ENCODE measurements around the gene TAF11L2.
"Not testable (repeated sequence)": the region's sequence is repeated elsewhere in the genome, so short reads cannot be mapped to it uniquely, and the experiment has no call there.

DNA sequence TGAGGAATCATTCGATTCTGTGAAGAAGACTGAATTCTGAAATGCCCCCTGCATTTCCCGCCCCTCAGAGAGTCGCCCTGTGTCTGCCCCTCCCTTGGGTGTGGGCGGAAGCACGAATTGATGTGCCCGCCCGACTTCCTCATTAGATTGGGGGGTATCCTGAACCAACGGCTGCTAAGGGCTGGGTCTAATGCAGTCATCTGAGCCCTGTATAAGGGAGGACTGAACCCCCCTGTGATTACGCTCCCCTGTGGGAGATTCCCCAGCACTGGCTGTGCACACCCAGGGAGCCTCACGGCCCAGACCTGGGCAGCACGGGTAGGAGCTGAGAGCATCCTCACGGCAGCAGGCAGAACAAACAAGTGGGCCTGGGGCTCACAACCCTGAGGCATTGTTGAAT, 19.5 kb downstream of the TAF11L2 start:
- TF ChIP-seq EZH2 (IDR thresholded peaks at IDR 0.05; ENCODE audit: borderline replicate concordance, low read length) = not testable (repeated sequence)
- TF ChIP-seq, protein P1, sequence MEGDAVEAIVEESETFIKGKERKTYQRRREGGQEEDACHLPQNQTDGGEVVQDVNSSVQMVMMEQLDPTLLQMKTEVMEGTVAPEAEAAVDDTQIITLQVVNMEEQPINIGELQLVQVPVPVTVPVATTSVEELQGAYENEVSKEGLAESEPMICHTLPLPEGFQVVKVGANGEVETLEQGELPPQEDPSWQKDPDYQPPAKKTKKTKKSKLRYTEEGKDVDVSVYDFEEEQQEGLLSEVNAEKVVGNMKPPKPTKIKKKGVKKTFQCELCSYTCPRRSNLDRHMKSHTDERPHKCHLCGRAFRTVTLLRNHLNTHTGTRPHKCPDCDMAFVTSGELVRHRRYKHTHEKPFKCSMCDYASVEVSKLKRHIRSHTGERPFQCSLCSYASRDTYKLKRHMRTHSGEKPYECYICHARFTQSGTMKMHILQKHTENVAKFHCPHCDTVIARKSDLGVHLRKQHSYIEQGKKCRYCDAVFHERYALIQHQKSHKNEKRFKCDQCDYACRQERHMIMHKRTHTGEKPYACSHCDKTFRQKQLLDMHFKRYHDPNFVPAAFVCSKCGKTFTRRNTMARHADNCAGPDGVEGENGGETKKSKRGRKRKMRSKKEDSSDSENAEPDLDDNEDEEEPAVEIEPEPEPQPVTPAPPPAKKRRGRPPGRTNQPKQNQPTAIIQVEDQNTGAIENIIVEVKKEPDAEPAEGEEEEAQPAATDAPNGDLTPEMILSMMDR (conservative IDR thresholded peaks at IDR 0.05 in 1 of 2, IDR thresholded peaks at IDR 0.05 in 1 of 2; ENCODE audit: extremely low read depth in 1 of 2, insufficient read depth in 1 of 2, low read depth in 1 of 2, low read length in 2 of 2) = not testable (repeated sequence)

Measured in mammary epithelial cell (primary cell).